ENCODE measurements around the gene RPRML. TPM values are rescaled to one million over a fixed set of nuclear protein-coding genes. Genes with fewer than 3 reads are reported as not detected.

Gene RPRML
- total RNA-seq, 2 donors from 2014 or later = 2.2 TPM; not detected in 1

GRCh38 chr17:46947216-46947615, 31.8 kb downstream of the RPRML start:
- intact Hi-C loops (cut with DNase I) = no loop called here
- Histone ChIP-seq H3K4me3 (no peak overlapping the region), H3K4me1 (replicated peaks) (peaks cover 6% of the 10 kb centered on the region), H3K9me3 (no peaks in the 10 kb centered on the region), H3K27me3 (replicated peaks; ENCODE audit: insufficient read depth) (no peaks in the 10 kb centered on the region), H3K36me3 (no peaks in the 10 kb centered on the region), H3K27ac (no peak overlapping the region)
- 31% methylated on average over 3 of the region's 3 CpGs for WGBS
- TF ChIP-seq POLR2AphosphoS5 (IDR thresholded peaks at IDR 0.05) = no peak
- no peak for TF ChIP-seq POLR2A (IDR thresholded peaks at IDR 0.05)
- TF ChIP-seq CTCF (IDR thresholded peaks at IDR 0.05) = no peak
- DNase-seq (ENCODE audit: low spot score) = no peak

GRCh38 chr17:46944931-46945330, 34.1 kb downstream of the RPRML start:
- peaks cover 6% of the 10 kb centered on the region for H3K4me1 ChIP-seq (replicated peaks)
- WGBS = 31% methylated on average over 10 of the region's 10 CpGs
- H3K27ac ChIP-seq = no peak overlapping the region
- no peak overlapping the region for H3K4me3 ChIP-seq
- intact Hi-C loops (cut with DNase I) = loop anchor here (5.0 kb wide), 2 partner anchors 57 to 103 kb away; no protein-coding TSS in a partner anchor
- TF ChIP-seq POLR2A (IDR thresholded peaks at IDR 0.05) = no peak
- TF ChIP-seq POLR2AphosphoS5 (IDR thresholded peaks at IDR 0.05) = no peak
- no peak for TF ChIP-seq CTCF (IDR thresholded peaks at IDR 0.05)
- no peaks in the 10 kb centered on the region for H3K27me3 ChIP-seq (replicated peaks; ENCODE audit: insufficient read depth)
- H3K36me3 ChIP-seq = no peaks in the 10 kb centered on the region
- DNase-seq (ENCODE audit: low spot score) = no peak
- H3K9me3 ChIP-seq = no peaks in the 10 kb centered on the region

- intact Hi-C loops (cut with DNase I) = loop anchor here (5.0 kb wide), 2 partner anchors 59 to 101 kb away; no protein-coding TSS in a partner anchor
- no peaks in the 10 kb centered on the region for H3K27me3 ChIP-seq (replicated peaks; ENCODE audit: insufficient read depth)
- H3K4me3 ChIP-seq = no peak overlapping the region
- no peaks in the 10 kb centered on the region for H3K9me3 ChIP-seq
- TF ChIP-seq POLR2A (IDR thresholded peaks at IDR 0.05) = no peak
- TF ChIP-seq CTCF (IDR thresholded peaks at IDR 0.05) = no peak
- TF ChIP-seq POLR2AphosphoS5 (IDR thresholded peaks at IDR 0.05) = no peak
- no peaks in the 10 kb centered on the region for H3K36me3 ChIP-seq
- H3K4me1 ChIP-seq (replicated peaks) = peaks cover 6% of the 10 kb centered on the region
- DNase-seq (ENCODE audit: low spot score) = no peak
- 14% methylated on average over 21 of the region's 21 CpGs for WGBS
- no peak overlapping the region for H3K27ac ChIP-seq
Measured at GRCh38 chr17:46943501-46944393, 35.3 kb downstream of the RPRML start.

- 40% methylated on average over 2 of the region's 2 CpGs for WGBS
- H3K4me1 ChIP-seq (replicated peaks) = peaks cover 6% of the 10 kb centered on the region
- no peak for TF ChIP-seq POLR2A (IDR thresholded peaks at IDR 0.05)
- TF ChIP-seq POLR2AphosphoS5 (IDR thresholded peaks at IDR 0.05) = no peak
- H3K27me3 ChIP-seq (replicated peaks; ENCODE audit: insufficient read depth) = no peaks in the 10 kb centered on the region
- intact Hi-C loops (cut with DNase I) = loop anchor here (5.0 kb wide), 2 partner anchors 59 to 101 kb away; no protein-coding TSS in a partner anchor
- H3K4me3 ChIP-seq = no peak overlapping the region
- no peak for DNase-seq (ENCODE audit: low spot score)
- no peak overlapping the region for H3K27ac ChIP-seq
- H3K9me3 ChIP-seq = no peaks in the 10 kb centered on the region
- H3K36me3 ChIP-seq = no peaks in the 10 kb centered on the region
Measured at GRCh38 chr17:46943218-46943500, 35.9 kb downstream of the RPRML start.

- Histone ChIP-seq H3K9me3 (no peaks in the 10 kb centered on the region), H3K36me3 (no peaks in the 10 kb centered on the region), H3K27ac (no peak overlapping the region), H3K4me3 (no peak overlapping the region), H3K27me3 (replicated peaks; ENCODE audit: insufficient read depth) (no peaks in the 10 kb centered on the region), H3K4me1 (replicated peaks) (peaks cover 6% of the 10 kb centered on the region)
- intact Hi-C loops (cut with DNase I) = loop anchor here (5.0 kb wide), 2 partner anchors 60 to 100 kb away; no protein-coding TSS in a partner anchor
- TF ChIP-seq POLR2AphosphoS5 (IDR thresholded peaks at IDR 0.05) (peak; percentile 9), POLR2A (IDR thresholded peaks at IDR 0.05) (no peak), CTCF (IDR thresholded peaks at IDR 0.05) (peak; percentile 34 to 75 (median 70))
- WGBS = 65% methylated on average over 10 of the region's 10 CpGs
- DNase-seq (ENCODE audit: low spot score) = peak; percentile 42
Measured at GRCh38 chr17:46942441-46943217, 36.4 kb downstream of the RPRML start.
